ENCODE results near the gene LTBP1. TPM values are rescaled to one million over a fixed set of nuclear protein-coding genes. Genes with fewer than 3 reads are reported as not detected.

Gene LTBP1
- total RNA-seq, 1 experiment from 2014 or later, result 2.2 TPM

- POLR2A ChIA-PET (ENCODE audit: low non-redundant PET), result no interaction called here
- no peak overlapping the region for H3K27ac ChIP-seq (ENCODE audit: low read depth, low read length, poor library complexity, severe bottlenecking)
- no TSS peak for BruUV-seq (replicated peaks)
These were observed 161.1 kb downstream of the LTBP1 start for GRCh38 chr2:33107690-33108482.

GRCh38 chr2:33108483-33109443 lies 162.0 kb downstream of the LTBP1 start:
- ChIA-PET CTCF (no interaction called here), POLR2A (ENCODE audit: low non-redundant PET) (no interaction called here)
- Histone ChIP-seq H3K4me3 (ENCODE audit: low read depth, low read length, poor library complexity, severe bottlenecking) (no peak overlapping the region), H3K36me3 (ENCODE audit: insufficient read depth, low read length, poor library complexity, severe bottlenecking) (no peaks in the 10 kb centered on the region), H3K27ac (ENCODE audit: low read depth, low read length, poor library complexity, severe bottlenecking) (no peak overlapping the region), H3K4me1 (ENCODE audit: insufficient read depth, low read length, poor library complexity, severe bottlenecking) (no peaks in the 10 kb centered on the region), H3K9me3 (ENCODE audit: low read depth, low read length, poor library complexity, severe bottlenecking) (no peaks in the 10 kb centered on the region), H3K27me3 (replicated peaks; ENCODE audit: insufficient read depth, low read depth, low read length, poor library complexity) (peaks cover 7% of the 10 kb centered on the region)
- intact Hi-C loops (cut with micrococcal nuclease; ENCODE audit: unreplicated experiment), result no loop called here
- DNase-seq (ENCODE audit: low spot score), result no peak
- TF ChIP-seq EZH2 (IDR thresholded peaks at IDR 0.05; ENCODE audit: borderline replicate concordance, low read depth, low read length, poor library complexity, severe bottlenecking), result no peak
- TF ChIP-seq, protein P1, sequence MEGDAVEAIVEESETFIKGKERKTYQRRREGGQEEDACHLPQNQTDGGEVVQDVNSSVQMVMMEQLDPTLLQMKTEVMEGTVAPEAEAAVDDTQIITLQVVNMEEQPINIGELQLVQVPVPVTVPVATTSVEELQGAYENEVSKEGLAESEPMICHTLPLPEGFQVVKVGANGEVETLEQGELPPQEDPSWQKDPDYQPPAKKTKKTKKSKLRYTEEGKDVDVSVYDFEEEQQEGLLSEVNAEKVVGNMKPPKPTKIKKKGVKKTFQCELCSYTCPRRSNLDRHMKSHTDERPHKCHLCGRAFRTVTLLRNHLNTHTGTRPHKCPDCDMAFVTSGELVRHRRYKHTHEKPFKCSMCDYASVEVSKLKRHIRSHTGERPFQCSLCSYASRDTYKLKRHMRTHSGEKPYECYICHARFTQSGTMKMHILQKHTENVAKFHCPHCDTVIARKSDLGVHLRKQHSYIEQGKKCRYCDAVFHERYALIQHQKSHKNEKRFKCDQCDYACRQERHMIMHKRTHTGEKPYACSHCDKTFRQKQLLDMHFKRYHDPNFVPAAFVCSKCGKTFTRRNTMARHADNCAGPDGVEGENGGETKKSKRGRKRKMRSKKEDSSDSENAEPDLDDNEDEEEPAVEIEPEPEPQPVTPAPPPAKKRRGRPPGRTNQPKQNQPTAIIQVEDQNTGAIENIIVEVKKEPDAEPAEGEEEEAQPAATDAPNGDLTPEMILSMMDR (conservative IDR thresholded peaks at IDR 0.05; ENCODE audit: low read depth, low read length), result no peak
- BruUV-seq (replicated peaks), result no TSS peak

More at GRCh38 chr2:33107690-33108482, 161.1 kb downstream of the LTBP1 start:
- H3K36me3 ChIP-seq (ENCODE audit: insufficient read depth, low read length, poor library complexity, severe bottlenecking), result no peaks in the 10 kb centered on the region
- H3K4me3 ChIP-seq (ENCODE audit: low read depth, low read length, poor library complexity, severe bottlenecking), result no peak overlapping the region
- H3K9me3 ChIP-seq (ENCODE audit: low read depth, low read length, poor library complexity, severe bottlenecking), result no peaks in the 10 kb centered on the region
- intact Hi-C loops (cut with micrococcal nuclease; ENCODE audit: unreplicated experiment), result no loop called here
- no peaks in the 10 kb centered on the region for H3K4me1 ChIP-seq (ENCODE audit: insufficient read depth, low read length, poor library complexity, severe bottlenecking)
- CTCF ChIA-PET, result interaction anchor here (0.6 kb wide), 1 partner anchor 38 kb away, joined by 3 read pairs; no protein-coding TSS in a partner anchor
- H3K27me3 ChIP-seq (replicated peaks; ENCODE audit: insufficient read depth, low read depth, low read length, poor library complexity), result peaks cover 7% of the 10 kb centered on the region
- DNase-seq (ENCODE audit: low spot score), result no peak
- TF ChIP-seq, protein P1 (conservative IDR thresholded peaks at IDR 0.05; ENCODE audit: low read depth, low read length), result no peak
- no peak for TF ChIP-seq EZH2 (IDR thresholded peaks at IDR 0.05; ENCODE audit: borderline replicate concordance, low read depth, low read length, poor library complexity, severe bottlenecking)

GRCh38 chr2:33110461-33110860 lies 163.7 kb downstream of the LTBP1 start:
- H3K9me3 ChIP-seq (ENCODE audit: low read depth, low read length, poor library complexity, severe bottlenecking), result no peaks in the 10 kb centered on the region
- intact Hi-C loops (cut with micrococcal nuclease; ENCODE audit: unreplicated experiment), result no loop called here
- H3K27ac ChIP-seq (ENCODE audit: low read depth, low read length, poor library complexity, severe bottlenecking), result no peak overlapping the region
- H3K4me3 ChIP-seq (ENCODE audit: low read depth, low read length, poor library complexity, severe bottlenecking), result no peak overlapping the region
- CTCF ChIA-PET, result no interaction called here
- H3K36me3 ChIP-seq (ENCODE audit: insufficient read depth, low read length, poor library complexity, severe bottlenecking), result no peaks in the 10 kb centered on the region
- TF ChIP-seq, protein P1 (conservative IDR thresholded peaks at IDR 0.05; ENCODE audit: low read depth, low read length), result no peak
- no peak for TF ChIP-seq EZH2 (IDR thresholded peaks at IDR 0.05; ENCODE audit: borderline replicate concordance, low read depth, low read length, poor library complexity, severe bottlenecking)
- BruUV-seq (replicated peaks), result no TSS peak
- no peaks in the 10 kb centered on the region for H3K4me1 ChIP-seq (ENCODE audit: insufficient read depth, low read length, poor library complexity, severe bottlenecking)
- no peak for DNase-seq (ENCODE audit: low spot score)
- POLR2A ChIA-PET (ENCODE audit: low non-redundant PET), result no interaction called here
- H3K27me3 ChIP-seq (replicated peaks; ENCODE audit: insufficient read depth, low read depth, low read length, poor library complexity), result peaks cover 7% of the 10 kb centered on the region
